Measurements from ENCODE around the gene SP8.

- TF ChIP-seq CTCF (conservative IDR thresholded peaks at IDR 0.05 in 1 of 2, IDR thresholded peaks at IDR 0.05 in 1 of 2; ENCODE audit: extremely low read depth in 1 of 2, insufficient read depth in 1 of 2, low read depth in 1 of 2, low read length in 2 of 2): no peak
- no peak for TF ChIP-seq EZH2 (IDR thresholded peaks at IDR 0.05; ENCODE audit: borderline replicate concordance, low read length)
These were observed 42.3 kb upstream of the SP8 start for GRCh38 chr7:20828947-20829346.

Data from mammary epithelial cell (primary cell).